ENCODE measurements around the gene KAZN.

Gene KAZN

DNA sequence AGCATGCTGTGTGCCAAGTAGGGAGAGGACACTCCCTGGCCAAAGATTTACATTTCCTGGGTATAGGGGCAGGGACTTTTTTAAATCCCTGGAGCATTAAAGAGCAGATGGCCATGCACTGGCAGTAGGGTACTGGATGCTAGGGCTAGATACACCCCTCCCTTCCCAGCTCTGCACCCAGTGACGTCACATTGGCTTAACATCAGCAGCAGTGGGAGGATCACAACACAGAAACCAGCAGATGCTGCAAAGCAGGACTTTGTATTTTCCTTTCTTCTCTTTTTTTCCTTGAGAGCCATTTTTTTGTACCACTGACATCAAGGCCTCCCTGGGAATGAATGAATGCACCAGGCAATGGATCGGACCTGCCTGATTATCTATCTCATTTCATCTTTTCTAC lies 243.0 kb downstream of the KAZN start:
- TF ChIP-seq, protein P1, sequence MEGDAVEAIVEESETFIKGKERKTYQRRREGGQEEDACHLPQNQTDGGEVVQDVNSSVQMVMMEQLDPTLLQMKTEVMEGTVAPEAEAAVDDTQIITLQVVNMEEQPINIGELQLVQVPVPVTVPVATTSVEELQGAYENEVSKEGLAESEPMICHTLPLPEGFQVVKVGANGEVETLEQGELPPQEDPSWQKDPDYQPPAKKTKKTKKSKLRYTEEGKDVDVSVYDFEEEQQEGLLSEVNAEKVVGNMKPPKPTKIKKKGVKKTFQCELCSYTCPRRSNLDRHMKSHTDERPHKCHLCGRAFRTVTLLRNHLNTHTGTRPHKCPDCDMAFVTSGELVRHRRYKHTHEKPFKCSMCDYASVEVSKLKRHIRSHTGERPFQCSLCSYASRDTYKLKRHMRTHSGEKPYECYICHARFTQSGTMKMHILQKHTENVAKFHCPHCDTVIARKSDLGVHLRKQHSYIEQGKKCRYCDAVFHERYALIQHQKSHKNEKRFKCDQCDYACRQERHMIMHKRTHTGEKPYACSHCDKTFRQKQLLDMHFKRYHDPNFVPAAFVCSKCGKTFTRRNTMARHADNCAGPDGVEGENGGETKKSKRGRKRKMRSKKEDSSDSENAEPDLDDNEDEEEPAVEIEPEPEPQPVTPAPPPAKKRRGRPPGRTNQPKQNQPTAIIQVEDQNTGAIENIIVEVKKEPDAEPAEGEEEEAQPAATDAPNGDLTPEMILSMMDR (IDR thresholded peaks at IDR 0.05; ENCODE audit: low read depth, low read length) = no peak
- no peak overlapping the region for H3K4me3 ChIP-seq (ENCODE audit: low read depth, low read length)

DNA sequence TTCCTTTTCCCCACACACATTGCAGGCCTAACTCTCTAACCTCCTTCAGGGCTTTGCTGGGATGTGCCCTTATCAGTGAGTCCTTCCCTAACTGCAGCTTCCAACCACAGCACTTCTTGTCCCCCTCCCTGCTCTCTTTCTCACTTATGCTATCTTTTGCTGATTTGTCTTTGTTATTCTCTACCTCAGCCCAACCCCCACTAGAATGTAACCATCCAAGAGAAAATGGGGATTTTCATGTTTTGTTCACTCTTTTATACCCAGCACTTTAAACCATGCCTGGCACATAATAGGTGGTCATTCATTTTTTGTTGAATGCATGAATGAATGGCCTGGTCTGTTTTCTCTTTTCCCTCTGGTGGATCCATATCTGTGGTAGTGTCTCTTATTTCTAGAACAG lies 243.5 kb downstream of the KAZN start:
- H3K4me3 ChIP-seq (ENCODE audit: low read depth, low read length) = no peak overlapping the region
- TF ChIP-seq, protein P1 (IDR thresholded peaks at IDR 0.05; ENCODE audit: low read depth, low read length) = no peak

DNA sequence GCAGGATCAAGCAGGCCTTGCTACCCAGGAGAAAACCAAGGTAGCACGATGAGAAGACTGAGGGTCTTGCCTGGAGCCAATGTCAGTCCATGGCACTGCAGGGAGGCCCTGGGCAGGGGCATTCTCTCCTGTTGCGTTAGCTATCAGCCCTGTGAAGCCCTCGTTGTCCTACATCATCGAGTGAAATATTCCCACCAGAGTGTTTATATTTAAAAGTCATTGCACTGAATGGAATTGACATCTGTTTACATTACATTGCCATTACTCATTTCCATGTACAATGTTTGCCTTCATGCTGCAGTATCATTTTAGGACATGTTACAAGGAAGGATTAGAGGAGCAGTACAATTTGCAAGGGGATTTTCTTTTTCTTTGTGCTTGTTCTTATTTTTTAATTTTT lies 243.9 kb downstream of the KAZN start:
- 0 out of 2 replicates have a peak overlapping the region, but pooled peaks have one; percentile 20 for H3K4me3 ChIP-seq (ENCODE audit: low read depth, low read length)
- TF ChIP-seq, protein P1 (IDR thresholded peaks at IDR 0.05; ENCODE audit: low read depth, low read length) = no peak

DNA sequence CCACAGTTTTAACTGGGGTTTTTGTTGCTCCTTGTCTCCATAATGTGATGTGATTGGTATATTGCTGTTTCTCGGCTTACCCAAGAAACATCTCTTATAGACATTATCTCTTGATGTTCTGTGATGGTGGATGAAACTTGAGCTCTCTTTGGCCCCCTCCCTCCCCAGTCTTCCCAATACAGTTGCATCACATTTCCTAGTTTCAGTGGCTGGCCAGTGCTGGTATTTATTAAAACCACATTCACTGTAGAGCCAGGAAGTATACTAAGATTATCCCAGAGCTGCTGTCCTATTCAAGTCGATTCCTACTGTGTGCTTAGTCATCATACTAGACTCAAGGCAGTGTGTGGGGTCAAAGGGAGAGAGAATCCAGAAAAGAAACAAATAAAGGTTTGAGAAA lies 244.4 kb downstream of the KAZN start:
- H3K4me3 ChIP-seq (ENCODE audit: low read depth, low read length) = 0 out of 2 replicates have a peak overlapping the region, but pooled peaks have one; percentile 20
- TF ChIP-seq, protein P1 (IDR thresholded peaks at IDR 0.05; ENCODE audit: low read depth, low read length) = no peak

- TF ChIP-seq, protein P1 (IDR thresholded peaks at IDR 0.05; ENCODE audit: low read depth, low read length) = no peak
- H3K4me3 ChIP-seq (ENCODE audit: low read depth, low read length) = no peak overlapping the region
Observed at GRCh38 chr1:14843525-14843924, 245.0 kb downstream of the KAZN start.

DNA sequence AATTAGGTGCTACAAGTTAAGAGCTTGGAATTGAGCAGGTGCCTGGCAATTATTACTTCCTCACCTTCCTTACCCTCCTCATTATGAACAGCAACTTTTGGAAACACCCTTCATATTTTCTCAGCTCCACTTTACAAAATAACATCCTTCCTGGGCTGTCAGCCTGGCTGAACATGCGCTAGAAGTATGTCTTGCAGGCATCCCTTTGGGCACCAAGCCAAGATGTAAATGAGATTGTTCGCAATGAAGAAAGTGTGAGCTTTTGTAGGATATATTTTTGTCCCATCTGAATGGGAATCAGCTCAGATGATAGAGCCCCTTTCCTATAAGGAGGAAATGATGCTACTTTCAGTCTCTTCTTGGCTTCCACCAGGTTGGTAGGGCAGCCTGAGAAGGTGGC lies 245.9 kb downstream of the KAZN start:
- TF ChIP-seq, protein P1 (IDR thresholded peaks at IDR 0.05; ENCODE audit: low read depth, low read length) = no peak
- no peak overlapping the region for H3K4me3 ChIP-seq (ENCODE audit: low read depth, low read length)

- TF ChIP-seq, protein P1 (IDR thresholded peaks at IDR 0.05; ENCODE audit: low read depth, low read length) = no peak
Observed at GRCh38 chr1:14844923-14845617, 246.6 kb downstream of the KAZN start.

More at GRCh38 chr1:14844923-14845617, 246.6 kb downstream of the KAZN start:
- no peak overlapping the region for H3K4me3 ChIP-seq (ENCODE audit: low read depth, low read length)
